PFSK-1 (cell line): ENCODE results near the gene ATP5F1D.

Source experiments
- SIN3A ChIP-seq: IDR thresholded peaks from 2 replicates; pipeline ENCODE4 v1.6.1; 2012; ENCODE audit warnings: mild to moderate bottlenecking, low read length, moderate library complexity, borderline replicate concordance; ENCODE audit not compliant: insufficient read depth
- TAF1 ChIP-seq: IDR thresholded peaks from 2 replicates; pipeline ENCODE4 v1.6.1; 2012; ENCODE audit warnings: low read length, control low read depth, borderline replicate concordance; ENCODE audit not compliant: insufficient read depth
- TF ChIP-seq, protein P1 (sequence below), 2 experiments: IDR thresholded peaks; 2 replicates each; pipeline versions ENCODE4 v1.6.1 to v1.8.0; 2011 to 2012; ENCODE audit warnings: low read depth in 2 of 2, low read length in 2 of 2, control low read depth in 1 of 2, inconsistent platforms in 1 of 2, mild to moderate bottlenecking in 1 of 2, moderate library complexity in 1 of 2; ENCODE audit not compliant: insufficient read depth in 1 of 2

DNA sequence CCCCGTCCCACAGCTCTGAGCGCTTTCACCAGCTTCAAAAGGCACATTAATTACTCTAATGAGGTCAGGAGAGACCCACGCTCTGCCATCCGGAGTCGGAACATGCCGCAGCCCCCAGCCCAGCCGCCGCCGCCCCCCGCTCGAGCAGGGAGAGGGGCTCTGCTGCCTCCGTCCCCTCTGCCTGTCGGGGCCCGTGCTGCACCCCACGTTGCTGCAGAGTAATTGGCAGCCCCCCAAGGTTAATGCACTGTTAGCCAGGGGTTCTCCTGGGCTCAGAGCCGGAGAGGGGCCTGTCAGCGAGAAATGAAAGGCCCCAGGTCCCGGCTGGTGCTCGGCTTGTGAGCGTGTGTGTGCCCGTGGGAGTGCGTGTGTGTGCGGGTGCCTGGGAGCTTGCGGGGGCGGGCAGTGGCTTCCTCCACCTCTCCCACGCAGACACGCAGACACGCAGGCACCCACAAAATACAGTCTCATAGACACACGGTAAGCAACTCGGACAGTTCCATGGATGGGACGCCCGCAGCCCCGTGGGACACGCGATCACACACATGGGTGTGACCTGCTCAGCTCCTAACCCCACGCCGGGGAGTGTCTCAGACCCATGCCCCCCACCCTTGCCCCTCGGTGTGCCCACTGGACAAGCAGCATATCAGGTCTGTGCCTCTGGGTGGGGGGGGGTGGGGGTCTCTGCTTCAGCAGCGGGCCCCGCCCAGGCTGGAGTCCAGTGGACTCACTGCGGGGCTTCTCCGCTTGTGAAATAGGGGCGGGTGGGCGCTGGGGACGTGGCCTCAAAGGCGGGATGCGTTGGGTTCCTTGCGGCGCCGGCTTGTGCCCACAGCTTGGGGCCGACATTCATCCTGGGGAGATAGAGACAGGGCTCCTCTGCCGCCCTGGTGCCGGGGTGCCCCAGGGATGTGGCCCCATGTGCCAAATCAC is 39.4 kb downstream of the ATP5F1D start:
- TF ChIP-seq SIN3A (no peak), TAF1 (no peak)
- TF ChIP-seq, protein P1, sequence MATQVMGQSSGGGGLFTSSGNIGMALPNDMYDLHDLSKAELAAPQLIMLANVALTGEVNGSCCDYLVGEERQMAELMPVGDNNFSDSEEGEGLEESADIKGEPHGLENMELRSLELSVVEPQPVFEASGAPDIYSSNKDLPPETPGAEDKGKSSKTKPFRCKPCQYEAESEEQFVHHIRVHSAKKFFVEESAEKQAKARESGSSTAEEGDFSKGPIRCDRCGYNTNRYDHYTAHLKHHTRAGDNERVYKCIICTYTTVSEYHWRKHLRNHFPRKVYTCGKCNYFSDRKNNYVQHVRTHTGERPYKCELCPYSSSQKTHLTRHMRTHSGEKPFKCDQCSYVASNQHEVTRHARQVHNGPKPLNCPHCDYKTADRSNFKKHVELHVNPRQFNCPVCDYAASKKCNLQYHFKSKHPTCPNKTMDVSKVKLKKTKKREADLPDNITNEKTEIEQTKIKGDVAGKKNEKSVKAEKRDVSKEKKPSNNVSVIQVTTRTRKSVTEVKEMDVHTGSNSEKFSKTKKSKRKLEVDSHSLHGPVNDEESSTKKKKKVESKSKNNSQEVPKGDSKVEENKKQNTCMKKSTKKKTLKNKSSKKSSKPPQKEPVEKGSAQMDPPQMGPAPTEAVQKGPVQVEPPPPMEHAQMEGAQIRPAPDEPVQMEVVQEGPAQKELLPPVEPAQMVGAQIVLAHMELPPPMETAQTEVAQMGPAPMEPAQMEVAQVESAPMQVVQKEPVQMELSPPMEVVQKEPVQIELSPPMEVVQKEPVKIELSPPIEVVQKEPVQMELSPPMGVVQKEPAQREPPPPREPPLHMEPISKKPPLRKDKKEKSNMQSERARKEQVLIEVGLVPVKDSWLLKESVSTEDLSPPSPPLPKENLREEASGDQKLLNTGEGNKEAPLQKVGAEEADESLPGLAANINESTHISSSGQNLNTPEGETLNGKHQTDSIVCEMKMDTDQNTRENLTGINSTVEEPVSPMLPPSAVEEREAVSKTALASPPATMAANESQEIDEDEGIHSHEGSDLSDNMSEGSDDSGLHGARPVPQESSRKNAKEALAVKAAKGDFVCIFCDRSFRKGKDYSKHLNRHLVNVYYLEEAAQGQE (IDR thresholded peaks at IDR 0.05; ENCODE audit: insufficient read depth in 1 of 2, low read depth in 2 of 2, low read length in 2 of 2), result no peak
